ENCODE measurements around the gene AFF4.

GRCh38 chr5:132856011-132856410 is 107.4 kb downstream of the AFF4 start:
- TF ChIP-seq, protein P1, sequence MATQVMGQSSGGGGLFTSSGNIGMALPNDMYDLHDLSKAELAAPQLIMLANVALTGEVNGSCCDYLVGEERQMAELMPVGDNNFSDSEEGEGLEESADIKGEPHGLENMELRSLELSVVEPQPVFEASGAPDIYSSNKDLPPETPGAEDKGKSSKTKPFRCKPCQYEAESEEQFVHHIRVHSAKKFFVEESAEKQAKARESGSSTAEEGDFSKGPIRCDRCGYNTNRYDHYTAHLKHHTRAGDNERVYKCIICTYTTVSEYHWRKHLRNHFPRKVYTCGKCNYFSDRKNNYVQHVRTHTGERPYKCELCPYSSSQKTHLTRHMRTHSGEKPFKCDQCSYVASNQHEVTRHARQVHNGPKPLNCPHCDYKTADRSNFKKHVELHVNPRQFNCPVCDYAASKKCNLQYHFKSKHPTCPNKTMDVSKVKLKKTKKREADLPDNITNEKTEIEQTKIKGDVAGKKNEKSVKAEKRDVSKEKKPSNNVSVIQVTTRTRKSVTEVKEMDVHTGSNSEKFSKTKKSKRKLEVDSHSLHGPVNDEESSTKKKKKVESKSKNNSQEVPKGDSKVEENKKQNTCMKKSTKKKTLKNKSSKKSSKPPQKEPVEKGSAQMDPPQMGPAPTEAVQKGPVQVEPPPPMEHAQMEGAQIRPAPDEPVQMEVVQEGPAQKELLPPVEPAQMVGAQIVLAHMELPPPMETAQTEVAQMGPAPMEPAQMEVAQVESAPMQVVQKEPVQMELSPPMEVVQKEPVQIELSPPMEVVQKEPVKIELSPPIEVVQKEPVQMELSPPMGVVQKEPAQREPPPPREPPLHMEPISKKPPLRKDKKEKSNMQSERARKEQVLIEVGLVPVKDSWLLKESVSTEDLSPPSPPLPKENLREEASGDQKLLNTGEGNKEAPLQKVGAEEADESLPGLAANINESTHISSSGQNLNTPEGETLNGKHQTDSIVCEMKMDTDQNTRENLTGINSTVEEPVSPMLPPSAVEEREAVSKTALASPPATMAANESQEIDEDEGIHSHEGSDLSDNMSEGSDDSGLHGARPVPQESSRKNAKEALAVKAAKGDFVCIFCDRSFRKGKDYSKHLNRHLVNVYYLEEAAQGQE (IDR thresholded peaks at IDR 0.05; ENCODE audit: insufficient read depth in 1 of 2, low read depth in 2 of 2, low read length in 2 of 2), result no peak
- TF ChIP-seq TAF1 (IDR thresholded peaks at IDR 0.05; ENCODE audit: borderline replicate concordance, insufficient read depth, low read length) (no peak), POLR2AphosphoS5 (IDR thresholded peaks at IDR 0.05; ENCODE audit: low read depth, low read length) (no peak), SIN3A (IDR thresholded peaks at IDR 0.05; ENCODE audit: borderline replicate concordance, insufficient read depth, low read length) (no peak)

Data from PFSK-1 (cell line).